ENCODE measurements around the gene CAPN12. TPM values are rescaled to one million over a fixed set of nuclear protein-coding genes. Genes with fewer than 3 reads are reported as not detected.
"Not testable (repeated sequence)": the region's sequence is repeated elsewhere in the genome, so short reads cannot be mapped to it uniquely, and the experiment has no call there.

The CAPN12 gene
- total RNA-seq, 1 experiment from 2014 or later, result 8.8 TPM

GRCh38 chr19:38793177-38793576 is 48.9 kb upstream of the CAPN12 start:
- Histone ChIP-seq H3K4me1 (ENCODE audit: control insufficient read depth in 1 of 2, insufficient read depth in 2 of 2, low read length in 2 of 2) (no peaks in the 10 kb centered on the region; a peak in 1 of 4 replicates), H3K27me3 (ENCODE audit: insufficient read depth, low read length) (no peaks in the 10 kb centered on the region), H3K9me2 (ENCODE audit: insufficient read depth) (no peaks in the 10 kb centered on the region), H3K27ac (ENCODE audit: low read depth, low read length) (no peak overlapping the region), H4K20me1 (ENCODE audit: insufficient read depth) (no peaks in the 10 kb centered on the region), H3K4me3 (replicated peaks in 1 of 2; ENCODE audit: low read depth in 1 of 2, low read length in 2 of 2) (no peak overlapping the region), H3K4me2 (ENCODE audit: low read length) (no peak overlapping the region), H2AFZ (ENCODE audit: low read depth, low read length, poor library complexity, severe bottlenecking) (no peak overlapping the region), H3K9me3 (ENCODE audit: control insufficient read depth in 1 of 2, insufficient read depth in 1 of 2, low read depth in 1 of 2, low read length in 2 of 2) (no peaks in the 10 kb centered on the region), H3K79me2 (ENCODE audit: insufficient read depth, low read length) (no peaks in the 10 kb centered on the region), H3K9ac (ENCODE audit: low read length) (no peak overlapping the region), H3K36me3 (ENCODE audit: control insufficient read depth in 1 of 2, insufficient read depth in 2 of 2, low read length in 2 of 2) (no peaks in the 10 kb centered on the region)
- TF ChIP-seq ELF1 (IDR thresholded peaks at IDR 0.05; ENCODE audit: borderline replicate concordance, low read depth), result no peak
- no peak for TF ChIP-seq JUND (IDR thresholded peaks at IDR 0.05)
- no peak for TF ChIP-seq POLR2AphosphoS5 (IDR thresholded peaks at IDR 0.05; ENCODE audit: low read depth, low read length)
- no peak for TF ChIP-seq YY1 (IDR thresholded peaks at IDR 0.05; ENCODE audit: extremely low read depth, insufficient replicate concordance, low read depth, low read length)
- no peak for TF ChIP-seq ZNF274 (IDR thresholded peaks at IDR 0.05; ENCODE audit: low read depth, low read length)
- no peak for TF ChIP-seq SIN3A (IDR thresholded peaks at IDR 0.05; ENCODE audit: low read depth)
- no peak for TF ChIP-seq SRF (IDR thresholded peaks at IDR 0.05; ENCODE audit: low read depth)
- TF ChIP-seq FOSL1 (IDR thresholded peaks at IDR 0.05; ENCODE audit: low read depth), result no peak
- no peak for TF ChIP-seq CEBPB (IDR thresholded peaks at IDR 0.05; ENCODE audit: low read depth)
- POLR2A ChIA-PET, result no interaction called here
- RAD21 ChIA-PET (ENCODE audit: low non-redundant PET in 1 of 2, low total read pairs in 2 of 2, uncharacterized antibody in 2 of 2, unreplicated experiment in 2 of 2), result no interaction called here
- intact Hi-C loops (cut with micrococcal nuclease), result no loop called here
- ATAC-seq (no peak), DNase-seq (ENCODE audit: low read depth, low spot score) (no peak)
- CTCF ChIA-PET, result no interaction called here
- BruUV-seq (replicated peaks), result no TSS peak

- Histone ChIP-seq H3K4me2 (ENCODE audit: low read length) (no peak overlapping the region), H3K4me1 (ENCODE audit: control insufficient read depth in 1 of 2, insufficient read depth in 2 of 2, low read length in 2 of 2) (no peaks in the 10 kb centered on the region; a peak in 1 of 4 replicates), H3K79me2 (ENCODE audit: insufficient read depth, low read length) (no peaks in the 10 kb centered on the region), H3K9me3 (ENCODE audit: control insufficient read depth in 1 of 2, insufficient read depth in 1 of 2, low read depth in 1 of 2, low read length in 2 of 2) (no peaks in the 10 kb centered on the region), H3K9me2 (ENCODE audit: insufficient read depth) (no peaks in the 10 kb centered on the region), H3K27ac (ENCODE audit: low read depth, low read length) (no peak overlapping the region), H3K4me3 (replicated peaks in 1 of 2; ENCODE audit: low read depth in 1 of 2, low read length in 2 of 2) (no peak overlapping the region), H3K27me3 (ENCODE audit: insufficient read depth, low read length) (no peaks in the 10 kb centered on the region), H3K36me3 (ENCODE audit: control insufficient read depth in 1 of 2, insufficient read depth in 2 of 2, low read length in 2 of 2) (no peaks in the 10 kb centered on the region), H3K9ac (ENCODE audit: low read length) (no peak overlapping the region), H4K20me1 (ENCODE audit: insufficient read depth) (no peaks in the 10 kb centered on the region), H2AFZ (ENCODE audit: low read depth, low read length, poor library complexity, severe bottlenecking) (no peak overlapping the region)
- TF ChIP-seq YY1 (IDR thresholded peaks at IDR 0.05; ENCODE audit: extremely low read depth, insufficient replicate concordance, low read depth, low read length) (no peak), ZNF274 (IDR thresholded peaks at IDR 0.05; ENCODE audit: low read depth, low read length) (no peak), FOSL1 (IDR thresholded peaks at IDR 0.05; ENCODE audit: low read depth) (no peak), CBX3 (IDR thresholded peaks at IDR 0.05; ENCODE audit: low read depth) (no peak), ZFX (IDR thresholded peaks at IDR 0.05) (no peak), SIN3A (IDR thresholded peaks at IDR 0.05; ENCODE audit: low read depth) (no peak), SP1 (IDR thresholded peaks at IDR 0.05; ENCODE audit: low read depth) (no peak), SRF (IDR thresholded peaks at IDR 0.05; ENCODE audit: low read depth) (no peak), EZH2phosphoT487 (IDR thresholded peaks at IDR 0.05; ENCODE audit: borderline replicate concordance) (no peak)
- ATAC-seq, result no peak
- ChIA-PET CTCF (no interaction called here), RAD21 (ENCODE audit: low non-redundant PET in 1 of 2, low total read pairs in 2 of 2, uncharacterized antibody in 2 of 2, unreplicated experiment in 2 of 2) (no interaction called here), POLR2A (no interaction called here)
- intact Hi-C loops (cut with micrococcal nuclease), result no loop called here
- no TSS peak for BruUV-seq (replicated peaks)
- DNase-seq (ENCODE audit: low read depth, low spot score), result no peak
Observed at GRCh38 chr19:38792250-38793111, 48.2 kb upstream of the CAPN12 start.

GRCh38 chr19:38791451-38792064 is 47.3 kb upstream of the CAPN12 start:
- POLR2A ChIA-PET; H3K36me3 ChIP-seq (ENCODE audit: control insufficient read depth in 1 of 2, insufficient read depth in 2 of 2, low read length in 2 of 2); H3K79me2 ChIP-seq (ENCODE audit: insufficient read depth, low read length); H3K27ac ChIP-seq (ENCODE audit: low read depth, low read length); H3K9ac ChIP-seq (ENCODE audit: low read length); DNase-seq (ENCODE audit: low read depth, low spot score); H3K27me3 ChIP-seq (ENCODE audit: insufficient read depth, low read length); H3K9me3 ChIP-seq (ENCODE audit: control insufficient read depth in 1 of 2, insufficient read depth in 1 of 2, low read depth in 1 of 2, low read length in 2 of 2); intact Hi-C loops (cut with micrococcal nuclease); H3K4me2 ChIP-seq (ENCODE audit: low read length); H3K4me1 ChIP-seq (ENCODE audit: control insufficient read depth in 1 of 2, insufficient read depth in 2 of 2, low read length in 2 of 2); BruUV-seq (replicated peaks); RAD21 ChIA-PET (ENCODE audit: low non-redundant PET in 1 of 2, low total read pairs in 2 of 2, uncharacterized antibody in 2 of 2, unreplicated experiment in 2 of 2); H3K9me2 ChIP-seq (ENCODE audit: insufficient read depth); H2AFZ ChIP-seq (ENCODE audit: low read depth, low read length, poor library complexity, severe bottlenecking); H4K20me1 ChIP-seq (ENCODE audit: insufficient read depth); CTCF ChIA-PET: not testable (repeated sequence)
- ATAC-seq, result peak; percentile 75
- H3K4me3 ChIP-seq (replicated peaks in 1 of 2; ENCODE audit: low read depth in 1 of 2, low read length in 2 of 2), result peak overlapping the region in 1 of 2 experiments; percentile 28; a peak in 2 of 4 replicates
